Caco-2 (cell line): ENCODE measurements around the gene RAF1. TPM values are rescaled to one million over a fixed set of nuclear protein-coding genes. Genes with fewer than 3 reads are reported as not detected.
"Not testable (repeated sequence)": the region's sequence is repeated elsewhere in the genome, so short reads cannot be mapped to it uniquely, and the experiment has no call there.

ENCODE experiments used
- BruUV-seq: library from RNA; stranded (reverse); fragments of 400-500 nt; replicated peaks from 2 replicates; lab custom pipeline; 2021; lab: Mats Ljungman, UMichigan
- CTCF ChIA-PET: fragments of 300-600 bp; sonication (Branson Sonifier 250); formaldehyde crosslinking; loops from one replicate; lab custom pipeline; 2022; ENCODE audit warnings: antibody characterized with exemption; lab: Charles Lee
- POLR2A ChIA-PET: fragments of 300-600 bp; sonication (Branson Sonifier 250); formaldehyde crosslinking; loops from one replicate; lab custom pipeline; 2022; ENCODE audit warnings: antibody characterized with exemption; lab: Charles Lee
- DNase-seq, 2 experiments: peaks; one replicate each; pipeline versions ENCODE4 v3.0.0 to v3.0.0-alpha.2; 2020 to 2022
- H3K27me3 ChIP-seq: replicated peaks from 2 replicates; pipeline ENCODE4 v1.6.0; 2011; ENCODE audit warnings: low read length; ENCODE audit not compliant: control insufficient read depth, insufficient read depth
- H3K36me3 ChIP-seq: 2 replicates; pipeline ENCODE4 v1.5.1; 2011; ENCODE audit warnings: low read length; ENCODE audit not compliant: control insufficient read depth, insufficient read depth
- H3K4me1 ChIP-seq: fragments of 250-450 bp; sonication (Bioruptor Pico); 2 replicates; pipeline ENCODE4 v1.5.1; 2020; ENCODE audit warnings: mild to moderate bottlenecking
- H3K4me3 ChIP-seq: 2 replicates; pipeline ENCODE4 v1.5.1; 2011; ENCODE audit warnings: low read depth, mild to moderate bottlenecking, control low read depth, low read length
- H3K9me3 ChIP-seq: fragments of 250-450 bp; sonication (Bioruptor Pico); 2 replicates; pipeline ENCODE4 v1.5.1; 2020; ENCODE audit warnings: mild to moderate bottlenecking, moderate library complexity
- H3K27ac Mint-ChIP-seq: one replicate; pipeline ENCODE4 v1.8.0; 2022; ENCODE audit warnings: mixed read lengths; ENCODE audit not compliant: unreplicated experiment
- H3K27me3 Mint-ChIP-seq: one replicate; pipeline ENCODE4 v1.8.0; 2022; ENCODE audit warnings: mixed read lengths; ENCODE audit not compliant: insufficient read depth, unreplicated experiment
- H3K36me3 Mint-ChIP-seq: one replicate; pipeline ENCODE4 v1.8.0; 2022; ENCODE audit warnings: mild to moderate bottlenecking, mixed read lengths; ENCODE audit not compliant: insufficient read depth, unreplicated experiment
- H3K4me1 Mint-ChIP-seq: one replicate; pipeline ENCODE4 v1.8.0; 2022; ENCODE audit warnings: low read depth, mixed read lengths; ENCODE audit not compliant: unreplicated experiment
- H3K4me3 Mint-ChIP-seq: one replicate; pipeline ENCODE4 v1.8.0; 2022; ENCODE audit warnings: mild to moderate bottlenecking, moderate library complexity, mixed read lengths; ENCODE audit not compliant: unreplicated experiment
- H3K9me3 Mint-ChIP-seq: one replicate; pipeline ENCODE4 v1.8.0; 2022; ENCODE audit warnings: mixed read lengths; ENCODE audit not compliant: unreplicated experiment
- CTCF ChIP-seq, 2 experiments: fragments of 200-600 bp in 1 of 2; IDR thresholded peaks; 1 replicate in 1 of 2; 2 replicates in 1 of 2; pipeline versions ENCODE4 v1.5.1 to v1.8.0; 2011 to 2022; ENCODE audit warnings: antibody characterized with exemption in 1 of 2, control low read depth in 1 of 2, inconsistent platforms in 1 of 2, low read depth in 1 of 2, low read length in 1 of 2, mild to moderate bottlenecking in 1 of 2, moderate library complexity in 1 of 2; ENCODE audit not compliant: insufficient read depth in 1 of 2, severe bottlenecking in 1 of 2, unreplicated experiment in 1 of 2
- intact Hi-C: fragments of 100-400 bp; cut with micrococcal nuclease; formaldehyde crosslinking; loops from one replicate; pipeline ENCODE4 v1.10.0; 2022; ENCODE audit not compliant: unreplicated experiment
- total RNA-seq: library from RNA; stranded (reverse); gene quantifications from 2 replicates; pipeline ENCODE4 v1.2.3, GENCODE V29; 2022

RAF1 gene
- total RNA-seq, 1 experiment from 2014 or later = 93.6 TPM

DNA sequence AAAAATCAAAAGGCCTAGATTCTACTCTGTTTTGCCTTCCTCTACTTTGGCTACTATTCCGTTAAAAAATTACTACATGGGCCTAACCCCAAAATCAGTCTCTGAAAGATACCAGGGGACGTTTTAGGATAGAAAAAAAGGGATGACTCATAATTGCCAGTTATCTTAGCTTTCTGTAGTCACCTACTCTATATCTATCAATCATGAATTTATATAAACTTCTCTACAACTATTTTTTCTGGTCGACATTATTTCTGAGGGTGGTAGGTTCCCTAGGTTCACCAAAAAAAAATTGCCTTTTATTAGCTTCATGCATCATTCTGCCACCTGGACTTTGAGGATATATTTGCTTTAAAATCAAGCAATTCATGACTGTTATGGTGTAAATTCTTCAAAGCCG is 36.5 kb downstream of the RAF1 start:
- H3K4me1 Mint-ChIP-seq = peaks cover 10% of the 10 kb centered on the region
- no peaks in the 10 kb centered on the region for H3K9me3 ChIP-seq
- no peak overlapping the region for H3K4me3 Mint-ChIP-seq
- TF ChIP-seq CTCF (IDR thresholded peaks at IDR 0.05; ENCODE audit: insufficient read depth in 1 of 2, low read depth in 1 of 2, low read length in 1 of 2, severe bottlenecking in 1 of 2, unreplicated experiment in 1 of 2) = no peak
- no peak for DNase-seq
- no peaks in the 10 kb centered on the region for H3K36me3 ChIP-seq
- no TSS peak for BruUV-seq
- H3K4me1 ChIP-seq = peaks cover 8% of the 10 kb centered on the region; the same call in 1 of the 2 replicates
- H3K27ac Mint-ChIP-seq = no peak overlapping the region
- no peaks in the 10 kb centered on the region for H3K27me3 ChIP-seq
- POLR2A ChIA-PET = no interaction called here
- CTCF ChIA-PET = no interaction called here
- peaks cover 5% of the 10 kb centered on the region for H3K36me3 Mint-ChIP-seq
- H3K4me3 ChIP-seq = no peak overlapping the region
- intact Hi-C loops = no loop called here
- H3K9me3 Mint-ChIP-seq = no peaks in the 10 kb centered on the region
- no peaks in the 10 kb centered on the region for H3K27me3 Mint-ChIP-seq

GRCh38 chr3:12624964-12625363 is 39.0 kb downstream of the RAF1 start:
- BruUV-seq, CTCF ChIA-PET, H3K4me3 Mint-ChIP-seq, H3K36me3 Mint-ChIP-seq, H3K27me3 ChIP-seq, H3K9me3 Mint-ChIP-seq, H3K4me3 ChIP-seq, intact Hi-C loops, POLR2A ChIA-PET, DNase-seq, H3K36me3 ChIP-seq, H3K27me3 Mint-ChIP-seq, H3K27ac Mint-ChIP-seq, H3K9me3 ChIP-seq: not testable (repeated sequence)
- H3K4me1 Mint-ChIP-seq = peaks cover 24% of the 10 kb centered on the region
- H3K4me1 ChIP-seq = peaks cover 14% of the 10 kb centered on the region

DNA sequence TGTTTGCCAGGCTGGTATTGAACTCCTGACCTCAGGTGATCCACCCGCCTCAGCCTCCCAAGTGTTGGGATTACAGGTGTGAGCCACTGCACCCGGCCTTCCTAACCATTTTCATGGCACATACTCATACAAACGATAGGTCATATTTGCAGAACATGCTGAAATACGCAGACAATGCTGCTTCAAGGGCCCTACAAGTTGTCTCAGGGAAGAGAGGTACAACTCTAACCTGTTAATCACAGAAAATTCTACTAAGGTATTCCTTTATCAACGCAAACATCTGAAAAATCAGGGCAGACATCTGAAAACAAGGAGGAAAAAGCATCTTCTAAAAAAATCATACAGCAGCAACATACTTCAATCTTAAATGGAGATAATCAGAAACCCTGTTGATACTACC is 39.9 kb downstream of the RAF1 start:
- Mint-ChIP-seq H3K4me1 (peaks cover 24% of the 10 kb centered on the region), H3K9me3 (no peaks in the 10 kb centered on the region), H3K36me3 (peaks cover 5% of the 10 kb centered on the region), H3K27ac (no peak overlapping the region), H3K4me3 (no peak overlapping the region), H3K27me3 (no peaks in the 10 kb centered on the region)
- H3K4me3 ChIP-seq = no peak overlapping the region
- POLR2A ChIA-PET = no interaction called here
- no TSS peak for BruUV-seq
- H3K4me1 ChIP-seq = peaks cover 13% of the 10 kb centered on the region; the same call in 1 of the 2 replicates
- CTCF ChIA-PET = no interaction called here
- TF ChIP-seq CTCF (IDR thresholded peaks at IDR 0.05; ENCODE audit: insufficient read depth in 1 of 2, low read depth in 1 of 2, low read length in 1 of 2, severe bottlenecking in 1 of 2, unreplicated experiment in 1 of 2) = no peak
- no peak for DNase-seq
- H3K27me3 ChIP-seq = no peaks in the 10 kb centered on the region
- H3K9me3 ChIP-seq = no peaks in the 10 kb centered on the region
- H3K36me3 ChIP-seq = no peaks in the 10 kb centered on the region
- intact Hi-C loops = no loop called here

DNA sequence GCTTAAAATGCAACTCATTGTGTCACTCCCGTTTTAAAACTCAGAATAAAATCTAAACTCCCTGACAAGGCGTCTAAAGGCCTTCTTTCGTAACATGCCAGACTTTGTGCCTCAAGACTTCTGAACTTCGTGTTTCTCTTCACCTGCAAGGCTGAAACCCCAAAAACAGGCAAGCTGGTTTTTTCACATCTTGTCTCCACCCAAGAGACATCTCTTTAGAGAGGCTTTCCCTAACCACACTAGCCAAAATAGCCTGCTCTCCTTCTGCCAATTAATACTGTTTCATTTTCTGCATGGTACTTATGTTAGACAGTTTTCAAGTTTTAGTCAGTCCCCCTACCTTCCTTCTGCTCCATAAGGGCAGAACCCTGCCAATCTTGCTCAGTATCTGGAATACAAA is 41.6 kb downstream of the RAF1 start:
- Mint-ChIP-seq H3K4me1 (peaks cover 20% of the 10 kb centered on the region), H3K27me3 (no peaks in the 10 kb centered on the region), H3K36me3 (peaks cover 7% of the 10 kb centered on the region), H3K4me3 (no peak overlapping the region), H3K27ac (no peak overlapping the region), H3K9me3 (no peaks in the 10 kb centered on the region)
- BruUV-seq = no TSS peak
- peaks cover 13% of the 10 kb centered on the region; the same call in 1 of the 2 replicates for H3K4me1 ChIP-seq
- H3K4me3 ChIP-seq = no peak overlapping the region
- intact Hi-C loops = no loop called here
- DNase-seq = no peak
- no peaks in the 10 kb centered on the region for H3K36me3 ChIP-seq
- POLR2A ChIA-PET = no interaction called here
- no peak for TF ChIP-seq CTCF (IDR thresholded peaks at IDR 0.05; ENCODE audit: insufficient read depth in 1 of 2, low read depth in 1 of 2, low read length in 1 of 2, severe bottlenecking in 1 of 2, unreplicated experiment in 1 of 2)
- H3K27me3 ChIP-seq = no peaks in the 10 kb centered on the region
- H3K9me3 ChIP-seq = no peaks in the 10 kb centered on the region
- CTCF ChIA-PET = no interaction called here
